Measurements from ENCODE around the gene PRSS56.

DNA sequence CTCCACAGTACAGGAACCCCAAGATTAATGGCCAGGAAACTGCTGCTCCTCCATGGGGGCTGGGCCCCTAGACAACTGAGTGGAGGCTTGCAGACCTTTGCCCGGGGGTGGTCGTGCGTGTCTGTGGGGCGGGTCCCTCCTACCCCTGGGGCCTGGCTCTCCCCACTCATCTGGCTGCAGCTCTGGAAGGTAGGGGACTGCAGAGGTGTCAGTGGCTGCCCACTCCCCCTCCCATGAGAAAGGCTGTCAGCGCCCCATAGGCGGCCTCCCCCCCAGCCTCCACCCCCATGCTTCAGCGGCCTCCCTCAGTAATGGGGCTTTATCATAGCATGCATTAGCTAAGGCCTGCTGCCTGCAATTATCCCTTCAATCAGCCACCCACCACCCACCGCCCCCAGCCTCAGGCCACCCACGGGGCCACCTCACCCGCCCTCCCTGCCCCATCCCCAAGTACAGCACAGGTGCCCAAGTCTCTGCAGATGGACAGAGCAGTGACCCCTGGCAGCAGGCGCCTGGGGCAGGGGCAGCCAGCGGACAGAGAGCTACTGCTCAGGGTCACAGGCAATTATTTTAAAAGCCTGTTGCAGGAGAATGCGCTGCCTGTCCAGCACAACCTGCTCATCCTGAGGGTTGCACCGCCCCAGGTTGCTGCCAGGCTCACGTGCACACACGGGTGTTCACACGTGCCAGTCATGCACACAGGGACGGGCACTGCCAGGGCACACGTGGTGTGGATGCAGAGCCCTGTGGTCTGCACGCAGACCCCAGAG, 23.5 kb upstream of the PRSS56 start:
- TF ChIP-seq POLR2A (IDR thresholded peaks at IDR 0.05) (no peak), CTCF (IDR thresholded peaks at IDR 0.05) (no peak)

All from ovary (tissue), 3 donors.